ENCODE data around the gene SYNPO2. TPM values are rescaled to one million over a fixed set of nuclear protein-coding genes. Genes with fewer than 3 reads are reported as not detected.

Gene SYNPO2
- total RNA-seq, 2 experiments from 2014 or later, result 0.16 to 0.28 TPM

DNA sequence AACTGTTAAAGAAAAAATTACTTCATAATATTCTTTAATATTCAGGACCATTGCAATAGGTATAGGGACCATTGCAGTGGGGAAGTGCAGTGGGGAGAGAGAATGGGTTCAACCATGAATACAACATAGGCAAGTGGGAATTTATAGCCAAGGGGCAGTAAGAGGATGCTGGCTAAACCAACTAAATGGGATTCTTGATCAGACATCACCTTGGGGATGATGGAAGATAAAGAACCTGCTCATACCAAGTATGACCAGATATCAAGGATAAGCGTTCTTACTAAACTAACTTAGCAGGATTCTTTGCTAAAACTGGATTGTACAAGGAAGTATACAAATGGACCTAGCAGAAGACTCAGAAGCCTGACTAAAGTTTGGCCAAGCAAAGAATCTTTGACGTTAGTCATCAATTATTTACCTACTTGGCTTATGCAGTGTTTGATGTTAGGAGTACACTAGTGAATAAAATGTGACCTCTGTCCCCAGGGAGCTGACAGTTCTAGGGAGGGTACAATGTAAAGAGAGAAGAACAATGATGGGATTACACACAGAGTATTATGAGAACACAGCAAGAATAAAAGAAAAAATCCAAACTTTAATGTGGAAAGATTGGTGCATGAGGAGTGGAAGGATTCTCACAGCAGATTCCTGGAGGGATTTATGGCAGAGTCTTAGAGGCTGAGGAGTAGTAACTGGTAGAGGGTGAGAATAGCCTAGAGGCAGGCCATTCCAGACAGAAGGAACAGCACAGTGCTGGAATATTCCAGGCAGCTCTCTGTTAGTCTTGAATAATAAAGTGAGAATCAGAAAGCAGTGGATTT is 192.3 kb downstream of the SYNPO2 start:
- ATAC-seq (no peak), DNase-seq (no peak)
- CTCF ChIA-PET, result no interaction called here
- Mint-ChIP-seq H3K27ac (no peak overlapping the region), H3K36me3 (ENCODE audit: low read depth) (no peaks in the 10 kb centered on the region), H3K9me3 (ENCODE audit: low read depth) (no peaks in the 10 kb centered on the region), H3K4me3 (no peak overlapping the region), H3K27me3 (no peaks in the 10 kb centered on the region), H3K4me1 (no peaks in the 10 kb centered on the region)
- intact Hi-C loops (cut with DNase I, micrococcal nuclease), result no loop called here
- POLR2A ChIA-PET, result no interaction called here

GRCh38 chr4:119081542-119081859 is 192.8 kb downstream of the SYNPO2 start:
- ChIA-PET CTCF (no interaction called here), POLR2A (no interaction called here)
- H3K27me3 Mint-ChIP-seq, result no peaks in the 10 kb centered on the region
- DNase-seq (no peak), ATAC-seq (no peak)
- intact Hi-C loops (cut with DNase I, micrococcal nuclease), result no loop called here
- no peaks in the 10 kb centered on the region for H3K9me3 Mint-ChIP-seq (ENCODE audit: low read depth)
- H3K27ac Mint-ChIP-seq, result no peak overlapping the region
- no peak overlapping the region for H3K4me3 Mint-ChIP-seq
- H3K36me3 Mint-ChIP-seq (ENCODE audit: low read depth), result no peaks in the 10 kb centered on the region
- H3K4me1 Mint-ChIP-seq, result no peaks in the 10 kb centered on the region

- DNase-seq (no peak), ATAC-seq (no peak)
- Mint-ChIP-seq H3K4me1 (no peaks in the 10 kb centered on the region), H3K27ac (no peak overlapping the region), H3K27me3 (no peaks in the 10 kb centered on the region), H3K36me3 (ENCODE audit: low read depth) (no peaks in the 10 kb centered on the region), H3K4me3 (no peak overlapping the region), H3K9me3 (ENCODE audit: low read depth) (no peaks in the 10 kb centered on the region)
- intact Hi-C loops (cut with DNase I, micrococcal nuclease), result no loop called here
- ChIA-PET CTCF (no interaction called here), POLR2A (no interaction called here)
Observed at GRCh38 chr4:119081943-119082342, 193.3 kb downstream of the SYNPO2 start.

GRCh38 chr4:119082661-119083060 is 194.0 kb downstream of the SYNPO2 start:
- no peak overlapping the region for H3K4me3 Mint-ChIP-seq
- no peaks in the 10 kb centered on the region for H3K27me3 Mint-ChIP-seq
- POLR2A ChIA-PET, result no interaction called here
- H3K27ac Mint-ChIP-seq, result no peak overlapping the region
- no peaks in the 10 kb centered on the region for H3K36me3 Mint-ChIP-seq (ENCODE audit: low read depth)
- DNase-seq (no peak), ATAC-seq (no peak)
- intact Hi-C loops (cut with DNase I, micrococcal nuclease), result no loop called here
- CTCF ChIA-PET, result interaction anchor here (1.9 kb wide), 1 partner anchor 41 kb away, joined by 8 read pairs; no protein-coding TSS in a partner anchor
- H3K4me1 Mint-ChIP-seq, result no peaks in the 10 kb centered on the region
- no peaks in the 10 kb centered on the region for H3K9me3 Mint-ChIP-seq (ENCODE audit: low read depth)

DNA sequence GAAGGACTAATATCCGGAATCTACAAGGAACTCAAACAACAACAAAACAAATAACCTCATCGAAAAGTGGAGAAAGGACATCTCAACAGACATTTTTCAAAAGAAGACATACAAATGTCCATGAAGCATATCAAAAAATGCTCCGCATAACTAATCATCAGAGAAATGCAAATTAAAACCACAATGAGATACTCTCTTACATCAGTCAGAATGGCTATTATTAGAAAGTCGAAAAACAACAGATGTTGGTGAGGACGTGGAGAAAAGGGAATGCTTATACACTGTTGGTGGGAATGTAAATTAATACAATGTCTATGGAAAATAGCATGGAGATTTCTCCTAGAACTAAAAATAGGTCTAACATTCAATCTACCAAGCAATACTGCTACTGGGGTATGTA is 195.9 kb downstream of the SYNPO2 start:
- H3K27ac Mint-ChIP-seq, result no peak overlapping the region
- ATAC-seq, result no peak
- intact Hi-C loops (cut with DNase I, micrococcal nuclease), result no loop called here
- H3K9me3 Mint-ChIP-seq (ENCODE audit: low read depth), result no peaks in the 10 kb centered on the region
- DNase-seq, result no peak
- no peaks in the 10 kb centered on the region for H3K27me3 Mint-ChIP-seq
- POLR2A ChIA-PET, result no interaction called here
- no peaks in the 10 kb centered on the region for H3K36me3 Mint-ChIP-seq (ENCODE audit: low read depth)
- H3K4me1 Mint-ChIP-seq, result no peaks in the 10 kb centered on the region
- CTCF ChIA-PET, result interaction anchor here (1.9 kb wide), 1 partner anchor 43 kb away, joined by 8 read pairs; no protein-coding TSS in a partner anchor
- no peak overlapping the region for H3K4me3 Mint-ChIP-seq

GRCh38 chr4:119087121-119087520 is 198.5 kb downstream of the SYNPO2 start:
- no peak overlapping the region for H3K27ac Mint-ChIP-seq
- no peaks in the 10 kb centered on the region for H3K27me3 Mint-ChIP-seq
- ChIA-PET POLR2A (no interaction called here), CTCF (interaction anchor here (1.0 to 1.1 kb wide), 2 partner anchors 46 to 51 kb away, joined by 3 to 5 read pairs; no protein-coding TSS in a partner anchor)
- no peak for ATAC-seq
- H3K4me1 Mint-ChIP-seq, result no peaks in the 10 kb centered on the region
- no peak overlapping the region for H3K4me3 Mint-ChIP-seq
- intact Hi-C loops (cut with DNase I, micrococcal nuclease), result no loop called here
- H3K9me3 Mint-ChIP-seq (ENCODE audit: low read depth), result no peaks in the 10 kb centered on the region
- DNase-seq, result no peak
- no peaks in the 10 kb centered on the region for H3K36me3 Mint-ChIP-seq (ENCODE audit: low read depth)

DNA sequence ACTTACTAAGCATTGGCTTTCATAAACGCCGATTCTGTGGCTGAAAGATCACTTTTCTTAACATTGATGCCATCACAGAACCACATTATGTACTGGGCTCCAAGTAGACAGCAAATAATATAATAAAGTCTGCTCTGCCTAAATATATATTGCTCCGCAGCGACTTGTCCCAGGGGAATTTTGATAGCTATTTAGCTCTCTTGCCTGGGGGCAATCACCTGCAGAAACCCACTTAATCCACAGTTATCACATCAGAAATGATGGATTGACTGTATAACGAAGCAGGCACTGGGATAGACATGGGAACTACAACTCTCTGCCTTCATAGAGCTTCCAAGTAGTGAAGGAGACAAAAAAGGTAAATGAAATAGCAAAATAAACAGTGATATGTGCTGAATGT is 199.0 kb downstream of the SYNPO2 start:
- no peak for DNase-seq
- POLR2A ChIA-PET, result no interaction called here
- Mint-ChIP-seq H3K27me3 (no peaks in the 10 kb centered on the region), H3K4me3 (no peak overlapping the region), H3K4me1 (no peaks in the 10 kb centered on the region), H3K9me3 (ENCODE audit: low read depth) (no peaks in the 10 kb centered on the region), H3K27ac (no peak overlapping the region), H3K36me3 (ENCODE audit: low read depth) (no peaks in the 10 kb centered on the region)
- no peak for ATAC-seq
- intact Hi-C loops (cut with DNase I, micrococcal nuclease), result no loop called here
- CTCF ChIA-PET, result interaction anchor here (0.6 to 1.1 kb wide), 3 partner anchors 47 to 304 kb away, joined by 3 to 5 read pairs (median 3); no protein-coding TSS in a partner anchor

GRCh38 chr4:119093042-119093827 is 204.6 kb downstream of the SYNPO2 start:
- POLR2A ChIA-PET, result interaction anchor here (0.6 kb wide), 1 partner anchor 566 kb away, joined by 3 read pairs; no protein-coding TSS in a partner anchor
- CTCF ChIA-PET, result no interaction called here

DNA sequence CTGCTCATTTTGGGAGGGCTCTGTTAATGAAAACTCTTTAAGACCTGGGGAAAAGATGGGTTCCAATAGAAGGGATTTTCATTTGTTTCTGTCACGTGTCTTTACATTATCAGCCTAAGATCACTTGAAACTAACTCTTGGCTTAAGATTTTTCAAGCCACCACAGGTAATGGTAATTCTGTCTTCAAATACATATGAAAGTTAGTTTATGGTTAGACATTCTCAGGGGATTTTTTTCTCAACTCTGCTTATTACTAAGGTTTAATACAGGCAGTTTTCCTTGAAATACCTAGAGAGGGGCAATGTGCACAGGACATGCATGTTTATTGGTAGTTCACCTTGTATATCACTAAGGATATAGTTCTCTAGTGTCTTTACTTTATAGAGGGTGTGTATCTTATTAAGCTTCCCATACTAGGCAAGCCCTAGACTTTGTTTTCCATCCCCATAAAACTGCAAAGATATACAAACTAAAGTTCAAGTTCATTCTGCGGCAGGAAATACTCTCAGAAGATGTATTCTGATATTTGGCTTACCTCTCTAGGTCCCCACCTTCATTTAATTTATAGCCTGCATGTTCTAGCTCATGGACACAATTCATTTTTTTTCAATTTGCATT is 208.7 kb downstream of the SYNPO2 start:
- Mint-ChIP-seq H3K4me1 (no peaks in the 10 kb centered on the region), H3K9me3 (ENCODE audit: low read depth) (no peaks in the 10 kb centered on the region), H3K4me3 (no peak overlapping the region), H3K36me3 (ENCODE audit: low read depth) (no peaks in the 10 kb centered on the region), H3K27ac (no peak overlapping the region), H3K27me3 (peaks cover 20% of the 10 kb centered on the region)
- intact Hi-C loops (cut with DNase I, micrococcal nuclease), result no loop called here
- ChIA-PET POLR2A (no interaction called here), CTCF (no interaction called here)
- ATAC-seq (no peak), DNase-seq (no peak)

More at GRCh38 chr4:119093042-119093827, 204.6 kb downstream of the SYNPO2 start:
- H3K4me1 Mint-ChIP-seq, result no peaks in the 10 kb centered on the region
- intact Hi-C loops (cut with DNase I, micrococcal nuclease), result no loop called here
- H3K4me3 Mint-ChIP-seq, result no peak overlapping the region
- H3K27ac Mint-ChIP-seq, result no peak overlapping the region
- ATAC-seq, result no peak
- H3K9me3 Mint-ChIP-seq (ENCODE audit: low read depth), result no peaks in the 10 kb centered on the region
- no peak for DNase-seq
- no peaks in the 10 kb centered on the region for H3K36me3 Mint-ChIP-seq (ENCODE audit: low read depth)
- peaks cover 16% of the 10 kb centered on the region for H3K27me3 Mint-ChIP-seq

DNA sequence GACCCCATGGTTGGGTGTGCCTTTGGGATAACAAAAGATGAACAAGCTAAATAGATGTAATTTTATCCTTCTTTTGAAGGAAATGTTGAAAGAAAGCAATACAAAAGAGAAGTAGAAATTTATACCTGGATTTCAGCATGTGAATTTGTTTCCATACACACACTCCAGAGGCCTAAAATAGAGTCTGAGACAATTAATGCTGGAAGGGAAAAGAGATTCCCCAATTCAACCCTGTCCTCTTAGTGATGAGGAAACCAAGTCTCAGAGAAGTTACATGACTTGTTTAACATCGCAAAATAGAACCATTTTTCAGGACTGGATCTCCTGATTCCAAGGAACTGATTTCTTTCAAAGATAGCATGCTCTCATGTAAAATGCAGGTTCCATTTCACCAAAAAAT is 209.7 kb downstream of the SYNPO2 start:
- peaks cover 18% of the 10 kb centered on the region for H3K27me3 Mint-ChIP-seq
- H3K4me1 Mint-ChIP-seq, result peaks cover under 1% of the 10 kb centered on the region
- ChIA-PET POLR2A (no interaction called here), CTCF (no interaction called here)
- no peaks in the 10 kb centered on the region for H3K36me3 Mint-ChIP-seq (ENCODE audit: low read depth)
- no peak for ATAC-seq
- no peaks in the 10 kb centered on the region for H3K9me3 Mint-ChIP-seq (ENCODE audit: low read depth)
- no peak overlapping the region for H3K4me3 Mint-ChIP-seq
- no peak overlapping the region for H3K27ac Mint-ChIP-seq
- intact Hi-C loops (cut with DNase I, micrococcal nuclease), result no loop called here
- no peak for DNase-seq

DNA sequence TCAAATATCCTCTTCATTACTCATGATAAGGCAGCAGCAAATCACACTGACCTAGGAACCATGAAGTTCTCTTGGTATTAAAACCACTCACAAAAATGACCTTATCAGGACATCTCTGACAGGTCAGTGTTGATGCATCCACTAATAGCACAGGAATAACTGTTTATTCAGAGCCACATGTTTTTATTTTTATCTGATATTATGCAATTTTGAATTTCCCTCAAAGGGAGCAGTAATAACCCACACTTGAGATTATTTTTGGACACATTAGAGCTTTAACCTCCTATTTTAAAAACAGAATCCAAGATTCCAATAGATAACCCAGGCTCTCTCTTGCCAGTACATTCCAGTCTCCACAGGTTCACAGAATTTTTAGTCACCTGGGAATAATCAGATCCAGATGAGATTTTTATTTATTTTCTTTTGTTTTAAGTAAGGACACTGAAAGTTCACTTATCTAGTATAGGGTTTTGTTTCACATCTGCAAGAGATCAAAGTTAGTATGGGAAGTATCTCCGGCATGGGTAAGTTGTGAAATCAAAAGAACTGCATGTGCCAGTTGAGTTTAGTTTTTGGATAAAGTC is 210.7 kb downstream of the SYNPO2 start:
- no peak overlapping the region for H3K4me3 Mint-ChIP-seq
- peaks cover 17% of the 10 kb centered on the region for H3K27me3 Mint-ChIP-seq
- DNase-seq, result no peak
- peaks cover 2% of the 10 kb centered on the region for H3K4me1 Mint-ChIP-seq
- H3K9me3 Mint-ChIP-seq (ENCODE audit: low read depth), result no peaks in the 10 kb centered on the region
- ATAC-seq, result no peak
- ChIA-PET CTCF (no interaction called here), POLR2A (no interaction called here)
- no peaks in the 10 kb centered on the region for H3K36me3 Mint-ChIP-seq (ENCODE audit: low read depth)
- no peak overlapping the region for H3K27ac Mint-ChIP-seq
- intact Hi-C loops (cut with DNase I, micrococcal nuclease), result no loop called here

Data from activated CD4-positive, alpha-beta T cell treated with anti-CD3 and anti-CD28 coated beads for 36 hours (primary cell).